PC-3 (cell line): ENCODE measurements around the gene HPSE2. TPM values are rescaled to one million over a fixed set of nuclear protein-coding genes. Genes with fewer than 3 reads are reported as not detected.

Source experiments
- ATAC-seq: fragments of 200-7000 bp; cut with Tn5 transposase; 2 replicates; pipeline ENCODE4 v1.9.1; 2020; ENCODE audit warnings: mild to moderate bottlenecking, moderate library complexity
- BruUV-seq: library from RNA; stranded (reverse); fragments of 400-500 nt; replicated peaks from 2 replicates; lab custom pipeline; 2021; lab: Mats Ljungman, UMichigan
- CTCF ChIA-PET: fragments of 300-600 bp; sonication (Branson Sonifier 250); formaldehyde crosslinking; loops from one replicate; lab custom pipeline; 2022; ENCODE audit warnings: antibody characterized with exemption; lab: Charles Lee
- POLR2A ChIA-PET: fragments of 300-600 bp; sonication (Branson Sonifier 250); formaldehyde crosslinking; loops from one replicate; lab custom pipeline; 2022; ENCODE audit warnings: antibody characterized with exemption; ENCODE audit not compliant: unreplicated experiment; lab: Charles Lee
- DNase-seq: peaks from one replicate; pipeline ENCODE4 v3.0.0-alpha.2; 2015
- H2AFZ ChIP-seq: fragments of 300-600 bp; sonication (generic); 2 replicates; pipeline ENCODE4 v1.6.0; 2016; ENCODE audit warnings: antibody characterized with exemption, low read length
- H3F3A ChIP-seq: fragments of 300-600 bp; sonication (generic); one replicate; pipeline ENCODE4 v1.6.0; 2017; ENCODE audit warnings: antibody characterized with exemption, low read length, control low read depth, mild to moderate bottlenecking; ENCODE audit not compliant: unreplicated experiment
- H3K27ac ChIP-seq: fragments of 300-600 bp; sonication (generic); 2 replicates; pipeline ENCODE4 v1.5.1; 2016; ENCODE audit warnings: mild to moderate bottlenecking, low read length
- H3K27me3 ChIP-seq: fragments of 300-600 bp; sonication (generic); 2 replicates; pipeline ENCODE4 v1.6.1; 2016; ENCODE audit warnings: low read length, mixed read lengths
- H3K36me3 ChIP-seq: fragments of 300-600 bp; sonication (generic); 2 replicates; pipeline ENCODE4 v1.6.1; 2016; ENCODE audit warnings: low read depth, mixed run types, low read length, mixed read lengths
- H3K4me1 ChIP-seq: fragments of 300-600 bp; sonication (generic); 2 replicates; pipeline ENCODE4 v1.5.1; 2016; ENCODE audit warnings: low read length; ENCODE audit not compliant: insufficient read depth
- H3K4me2 ChIP-seq: fragments of 300-600 bp; sonication (generic); 2 replicates; pipeline ENCODE4 v1.6.0; 2016; ENCODE audit warnings: low read length
- H3K4me3 ChIP-seq: fragments of 300-600 bp; sonication (generic); 2 replicates; pipeline ENCODE4 v1.5.1; 2016; ENCODE audit warnings: mild to moderate bottlenecking, low read length, mixed read lengths
- H3K79me2 ChIP-seq: fragments of 300-600 bp; sonication (generic); 2 replicates; pipeline ENCODE4 v1.6.1; 2017; ENCODE audit warnings: low read length, mixed read lengths
- H3K9ac ChIP-seq: fragments of 300-600 bp; sonication (generic); 2 replicates; pipeline ENCODE4 v1.6.0; 2016; ENCODE audit warnings: mild to moderate bottlenecking, low read length
- H3K9me2 ChIP-seq: fragments of 300-600 bp; sonication (generic); replicated peaks from 2 replicates; pipeline ENCODE4 v1.6.1; 2016; ENCODE audit warnings: mixed run types, low read length, mixed read lengths
- H3K9me3 ChIP-seq: fragments of 300-600 bp; sonication (generic); 2 replicates; pipeline ENCODE4 v1.6.1; 2016; ENCODE audit warnings: low read length, mixed read lengths
- H4K20me1 ChIP-seq: fragments of 300-600 bp; sonication (generic); 2 replicates; pipeline ENCODE4 v1.6.1; 2016; ENCODE audit warnings: low read length, mixed read lengths
- CTCF ChIP-seq: fragments of 300-600 bp; sonication (generic); conservative IDR thresholded peaks from 2 replicates; pipeline ENCODE4 v1.5.1; 2017; ENCODE audit warnings: antibody characterized with exemption, low read depth, mild to moderate bottlenecking, low read length
- EZH2 ChIP-seq: fragments of 300-600 bp; sonication (generic); IDR thresholded peaks from one replicate; pipeline ENCODE4 v1.6.1; 2017; ENCODE audit warnings: antibody characterized with exemption, mild to moderate bottlenecking, low read length; ENCODE audit not compliant: unreplicated experiment
- EZH2phosphoT487 ChIP-seq: fragments of 300-600 bp; sonication (generic); IDR thresholded peaks from 2 replicates; pipeline ENCODE4 v1.6.1; 2018; ENCODE audit warnings: mild to moderate bottlenecking, antibody characterized with exemption, low read length, borderline replicate concordance
- intact Hi-C: fragments of 100-400 bp; cut with micrococcal nuclease; formaldehyde crosslinking; loops from 2 replicates; pipeline ENCODE4 v1.9.0; 2023
- total RNA-seq: library from RNA; depleted of rRNA; stranded (reverse); fragments of >200 nt; gene quantifications from 2 replicates; pipeline ENCODE4 v1.2.3, GENCODE V29; 2014

The HPSE2 gene
- total RNA-seq, 1 experiment from 2014 or later, result 0.15 TPM

- no peak overlapping the region for H3K4me3 ChIP-seq
- H3K36me3 ChIP-seq, result no peaks in the 10 kb centered on the region
- no peak overlapping the region for H3K4me2 ChIP-seq
- no peak overlapping the region for H3K27ac ChIP-seq
- no peak overlapping the region for H2AFZ ChIP-seq
- H3K9ac ChIP-seq, result no peak overlapping the region
- CTCF ChIA-PET, result no interaction called here
- no peaks in the 10 kb centered on the region for H3K9me2 ChIP-seq
- H3K9me3 ChIP-seq, result no peaks in the 10 kb centered on the region
- DNase-seq (no peak), ATAC-seq (no peak)
- TF ChIP-seq EZH2 (no peak), CTCF (no peak), EZH2phosphoT487 (no peak)
- BruUV-seq, result no TSS peak
- H4K20me1 ChIP-seq, result no peaks in the 10 kb centered on the region
- peaks cover 40% of the 10 kb centered on the region for H3K27me3 ChIP-seq
- intact Hi-C loops, result no loop called here
- no peaks in the 10 kb centered on the region for H3K4me1 ChIP-seq
- no peaks in the 10 kb centered on the region for H3K79me2 ChIP-seq
- H3F3A ChIP-seq, result no peaks in the 10 kb centered on the region
- POLR2A ChIA-PET, result no interaction called here
Observed at GRCh38 chr10:98610301-98610700, 625.4 kb downstream of the HPSE2 start.

- H2AFZ ChIP-seq, result no peak overlapping the region
- ChIA-PET CTCF (no interaction called here), POLR2A (no interaction called here)
- H3K27me3 ChIP-seq, result peaks cover 42% of the 10 kb centered on the region
- H3F3A ChIP-seq, result no peaks in the 10 kb centered on the region
- intact Hi-C loops, result no loop called here
- no peak overlapping the region for H3K27ac ChIP-seq
- TF ChIP-seq EZH2phosphoT487, result no peak
- TF ChIP-seq CTCF, result no peak
- no peak for TF ChIP-seq EZH2
- H4K20me1 ChIP-seq, result no peaks in the 10 kb centered on the region
- no TSS peak for BruUV-seq
- H3K4me2 ChIP-seq, result no peak overlapping the region
- DNase-seq (no peak), ATAC-seq (no peak)
- no peak overlapping the region for H3K9ac ChIP-seq
- no peaks in the 10 kb centered on the region for H3K36me3 ChIP-seq
- no peaks in the 10 kb centered on the region for H3K79me2 ChIP-seq
- H3K4me1 ChIP-seq, result no peaks in the 10 kb centered on the region
- no peak overlapping the region for H3K4me3 ChIP-seq
- no peaks in the 10 kb centered on the region for H3K9me2 ChIP-seq
- H3K9me3 ChIP-seq, result no peaks in the 10 kb centered on the region
Observed at GRCh38 chr10:98609265-98609664, 626.4 kb downstream of the HPSE2 start.

GRCh38 chr10:98608411-98608810 is 627.2 kb downstream of the HPSE2 start:
- no peaks in the 10 kb centered on the region for H3K36me3 ChIP-seq
- no peak overlapping the region for H3K4me2 ChIP-seq
- no peak for DNase-seq
- ChIA-PET POLR2A (no interaction called here), CTCF (no interaction called here)
- intact Hi-C loops, result no loop called here
- H3K4me1 ChIP-seq, result no peaks in the 10 kb centered on the region
- no peaks in the 10 kb centered on the region for H3K9me3 ChIP-seq
- no peak for ATAC-seq
- H3K4me3 ChIP-seq, result no peak overlapping the region
- H3K79me2 ChIP-seq, result no peaks in the 10 kb centered on the region
- H3K27me3 ChIP-seq, result peaks cover 36% of the 10 kb centered on the region
- no TSS peak for BruUV-seq
- H3K9ac ChIP-seq, result no peak overlapping the region
- no peak overlapping the region for H2AFZ ChIP-seq
- H3K9me2 ChIP-seq, result no peaks in the 10 kb centered on the region
- H3K27ac ChIP-seq, result no peak overlapping the region
- no peaks in the 10 kb centered on the region for H3F3A ChIP-seq
- H4K20me1 ChIP-seq, result no peaks in the 10 kb centered on the region
- TF ChIP-seq CTCF (no peak), EZH2 (no peak), EZH2phosphoT487 (no peak)
